Prostate gland (tissue), 2 donors: ENCODE results near the gene POU2F1.

Experiments
- POLR2A ChIP-seq: fragments of 450-650 bp; IDR thresholded peaks from one replicate; pipeline ENCODE4 v1.6.1; 2016; ENCODE audit warnings: antibody characterized with exemption, mild to moderate bottlenecking
- TF ChIP-seq, protein P1 (sequence below), 4 experiments: fragments of 200-600 bp in 2 of 4; fragments of 450-650 bp in 2 of 4; sonication (generic) in 2 of 4; IDR thresholded peaks; 1 replicate in 3 of 4; 2 replicates in 1 of 4; pipeline ENCODE4 v1.5.1; 2016 to 2019; ENCODE audit warnings: antibody characterized with exemption in 4 of 4, mild to moderate bottlenecking in 2 of 4, moderate library complexity in 2 of 4

DNA sequence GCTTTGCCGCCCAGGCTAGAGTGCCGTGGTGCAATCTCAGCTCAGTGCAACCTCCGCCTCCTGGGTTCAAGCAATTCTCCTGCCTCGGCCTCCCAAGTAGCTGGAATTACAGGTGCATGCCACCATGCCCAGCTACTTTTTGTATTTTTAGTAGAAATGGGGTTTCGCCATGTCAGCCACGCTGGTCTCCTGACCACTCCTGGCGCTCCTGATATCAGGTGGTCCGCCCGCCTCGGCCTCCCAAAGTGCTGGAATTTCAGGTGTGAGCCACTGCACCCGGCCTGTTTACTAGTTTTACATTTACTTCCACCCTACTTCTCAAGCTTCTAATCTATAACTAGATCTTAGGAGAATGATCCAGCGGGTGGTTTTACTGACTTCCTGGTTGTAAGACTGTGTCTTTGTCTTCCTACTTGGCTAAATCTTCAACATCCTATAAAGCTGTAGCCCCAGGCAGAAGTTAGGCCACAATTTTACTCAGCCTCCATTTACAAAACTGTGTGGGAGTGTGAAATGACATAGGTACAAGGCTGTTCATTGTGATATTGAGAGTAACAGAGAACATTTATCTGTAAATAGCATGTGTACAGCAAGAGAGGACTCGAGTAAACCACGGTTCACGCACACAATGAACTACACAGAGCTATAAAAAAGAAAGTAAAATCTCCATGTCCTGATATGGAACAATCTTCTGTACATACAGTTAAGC lies 9.6 kb upstream of the POU2F1 start:
- TF ChIP-seq, protein P1, sequence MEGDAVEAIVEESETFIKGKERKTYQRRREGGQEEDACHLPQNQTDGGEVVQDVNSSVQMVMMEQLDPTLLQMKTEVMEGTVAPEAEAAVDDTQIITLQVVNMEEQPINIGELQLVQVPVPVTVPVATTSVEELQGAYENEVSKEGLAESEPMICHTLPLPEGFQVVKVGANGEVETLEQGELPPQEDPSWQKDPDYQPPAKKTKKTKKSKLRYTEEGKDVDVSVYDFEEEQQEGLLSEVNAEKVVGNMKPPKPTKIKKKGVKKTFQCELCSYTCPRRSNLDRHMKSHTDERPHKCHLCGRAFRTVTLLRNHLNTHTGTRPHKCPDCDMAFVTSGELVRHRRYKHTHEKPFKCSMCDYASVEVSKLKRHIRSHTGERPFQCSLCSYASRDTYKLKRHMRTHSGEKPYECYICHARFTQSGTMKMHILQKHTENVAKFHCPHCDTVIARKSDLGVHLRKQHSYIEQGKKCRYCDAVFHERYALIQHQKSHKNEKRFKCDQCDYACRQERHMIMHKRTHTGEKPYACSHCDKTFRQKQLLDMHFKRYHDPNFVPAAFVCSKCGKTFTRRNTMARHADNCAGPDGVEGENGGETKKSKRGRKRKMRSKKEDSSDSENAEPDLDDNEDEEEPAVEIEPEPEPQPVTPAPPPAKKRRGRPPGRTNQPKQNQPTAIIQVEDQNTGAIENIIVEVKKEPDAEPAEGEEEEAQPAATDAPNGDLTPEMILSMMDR (IDR thresholded peaks at IDR 0.05), result no peak
- TF ChIP-seq POLR2A, result no peak
